Gastroesophageal sphincter (tissue), 3 donors: ENCODE results near the gene NUDT17.

Source experiments
- EP300 ChIP-seq: sonication (generic); formaldehyde crosslinking; IDR thresholded peaks from one replicate; pipeline ENCODE4 v1.6.1; 2017; ENCODE audit warnings: antibody characterized with exemption, mild to moderate bottlenecking
- POLR2A ChIP-seq, 2 donors: fragments of 450-650 bp; IDR thresholded peaks; one replicate each; pipeline ENCODE4 v1.6.1; 2017; ENCODE audit warnings: antibody characterized with exemption in 2 of 2, mild to moderate bottlenecking in 2 of 2, moderate library complexity in 1 of 2
- POLR2AphosphoS5 ChIP-seq: sonication (generic); formaldehyde crosslinking; IDR thresholded peaks from one replicate; pipeline ENCODE4 v1.6.1; 2017; ENCODE audit warnings: antibody characterized with exemption
- TF ChIP-seq, protein P1 (sequence below), 4 experiments: fragments of 200-600 bp in 2 of 4; fragments of 450-650 bp in 2 of 4; sonication (generic) in 1 of 4; IDR thresholded peaks; one replicate each; pipeline ENCODE4 v1.5.1; 2017 to 2019; ENCODE audit warnings: antibody characterized with exemption in 4 of 4, mild to moderate bottlenecking in 2 of 4, moderate library complexity in 2 of 4

DNA sequence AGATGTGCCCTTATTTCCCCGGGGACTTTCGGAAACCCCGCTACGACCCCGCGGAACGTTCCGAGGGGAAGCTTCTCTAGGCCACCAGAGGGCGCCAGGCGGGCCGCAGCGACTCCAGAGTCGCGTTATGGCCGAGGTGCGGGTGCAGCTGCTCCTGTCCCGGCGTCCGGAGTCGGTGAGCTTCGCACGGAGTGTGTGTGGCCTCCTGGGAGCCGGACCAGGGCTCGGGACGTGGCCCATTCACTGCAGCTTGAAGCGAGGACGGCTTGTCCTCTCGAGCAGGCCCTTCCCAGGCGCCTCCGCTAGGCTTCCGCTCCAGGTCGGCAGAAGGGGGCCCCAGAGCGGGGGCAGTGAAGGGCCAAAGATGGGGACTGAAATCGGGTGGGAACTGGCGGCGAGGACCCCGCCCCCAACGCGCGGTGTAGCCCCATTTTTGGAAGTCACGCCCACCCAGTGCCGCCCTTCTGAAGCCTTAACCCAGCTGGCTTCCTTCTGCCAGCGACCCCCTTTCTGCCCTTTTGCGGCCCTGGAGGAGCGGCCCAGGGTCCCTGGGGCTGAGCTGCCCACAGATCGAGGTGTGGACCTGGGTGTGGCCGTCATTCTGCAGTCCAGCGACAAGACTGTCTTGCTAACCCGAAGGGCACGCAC is at the start of gene NUDT17:
- TF ChIP-seq POLR2A (IDR thresholded peaks at IDR 0.05) (no peak), EP300 (no peak), POLR2AphosphoS5 (peak; percentile 42)
- TF ChIP-seq, protein P1, sequence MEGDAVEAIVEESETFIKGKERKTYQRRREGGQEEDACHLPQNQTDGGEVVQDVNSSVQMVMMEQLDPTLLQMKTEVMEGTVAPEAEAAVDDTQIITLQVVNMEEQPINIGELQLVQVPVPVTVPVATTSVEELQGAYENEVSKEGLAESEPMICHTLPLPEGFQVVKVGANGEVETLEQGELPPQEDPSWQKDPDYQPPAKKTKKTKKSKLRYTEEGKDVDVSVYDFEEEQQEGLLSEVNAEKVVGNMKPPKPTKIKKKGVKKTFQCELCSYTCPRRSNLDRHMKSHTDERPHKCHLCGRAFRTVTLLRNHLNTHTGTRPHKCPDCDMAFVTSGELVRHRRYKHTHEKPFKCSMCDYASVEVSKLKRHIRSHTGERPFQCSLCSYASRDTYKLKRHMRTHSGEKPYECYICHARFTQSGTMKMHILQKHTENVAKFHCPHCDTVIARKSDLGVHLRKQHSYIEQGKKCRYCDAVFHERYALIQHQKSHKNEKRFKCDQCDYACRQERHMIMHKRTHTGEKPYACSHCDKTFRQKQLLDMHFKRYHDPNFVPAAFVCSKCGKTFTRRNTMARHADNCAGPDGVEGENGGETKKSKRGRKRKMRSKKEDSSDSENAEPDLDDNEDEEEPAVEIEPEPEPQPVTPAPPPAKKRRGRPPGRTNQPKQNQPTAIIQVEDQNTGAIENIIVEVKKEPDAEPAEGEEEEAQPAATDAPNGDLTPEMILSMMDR (IDR thresholded peaks at IDR 0.05), result peak; percentile 66 to 95 (median 86)
